ENCODE data around the gene ACAD9.
A peak's percentile ranks its signal among the peaks of the same experiment; 100 is the strongest.
"Not testable (repeated sequence)": the region's sequence is repeated elsewhere in the genome, so short reads cannot be mapped to it uniquely, and the experiment has no call there.

The ACAD9 gene

GRCh38 chr3:128889139-128889894 lies 9.9 kb downstream of the ACAD9 start:
- DNase-seq, result no peak

GRCh38 chr3:128895843-128896697 lies 16.6 kb downstream of the ACAD9 start:
- DNase-seq, result no peak

GRCh38 chr3:128902426-128902825 lies 23.0 kb downstream of the ACAD9 start:
- no peak for DNase-seq

GRCh38 chr3:128903501-128903900 lies 24.1 kb downstream of the ACAD9 start:
- DNase-seq, result no peak

- no peak for DNase-seq
Observed at GRCh38 chr3:128906031-128906803, 26.8 kb downstream of the ACAD9 start.

- DNase-seq, result no peak
Observed at GRCh38 chr3:128906804-128907525, 27.5 kb downstream of the ACAD9 start.

GRCh38 chr3:128907706-128908445 lies 28.5 kb downstream of the ACAD9 start:
- DNase-seq, result no peak

- DNase-seq, result no peak
Observed at GRCh38 chr3:128908951-128909350, 29.5 kb downstream of the ACAD9 start.

GRCh38 chr3:128910006-128910405 lies 30.6 kb downstream of the ACAD9 start:
- peak in 1 of 56 donors; percentile 14 for DNase-seq

- no peak for DNase-seq
Observed at GRCh38 chr3:128911911-128912310, 32.5 kb downstream of the ACAD9 start.

- no peak for DNase-seq
Observed at GRCh38 chr3:128914966-128915645, 35.7 kb downstream of the ACAD9 start.

GRCh38 chr3:128917291-128917690 lies 37.9 kb downstream of the ACAD9 start:
- DNase-seq, result peak in 2 of 56 donors; percentile 16 to 17

GRCh38 chr3:128919988-128920387 lies 40.6 kb downstream of the ACAD9 start:
- DNase-seq, result no peak

- no peak for DNase-seq
Observed at GRCh38 chr3:128922804-128923459, 43.5 kb downstream of the ACAD9 start.

- DNase-seq, result no peak
Observed at GRCh38 chr3:128923576-128923975, 44.2 kb downstream of the ACAD9 start.

GRCh38 chr3:128923986-128924385 lies 44.6 kb downstream of the ACAD9 start:
- not testable (repeated sequence) for DNase-seq

- DNase-seq, result no peak
Observed at GRCh38 chr3:128929364-128929763, 49.9 kb downstream of the ACAD9 start.

GRCh38 chr3:128931046-128931445 lies 51.6 kb downstream of the ACAD9 start:
- DNase-seq, result no peak

Measured in nucleus accumbens (tissue), 56 donors.